GM19238 (cell line): ENCODE results near the gene COL26A1.
"Not testable (repeated sequence)": the region's sequence is repeated elsewhere in the genome, so short reads cannot be mapped to it uniquely, and the experiment has no call there.

Experiments
- DNase-seq: peaks from one replicate; pipeline ENCODE4 v3.0.0; 2011; ENCODE audit warnings: low spot score; ENCODE audit not compliant: insufficient read length

Gene COL26A1

DNA sequence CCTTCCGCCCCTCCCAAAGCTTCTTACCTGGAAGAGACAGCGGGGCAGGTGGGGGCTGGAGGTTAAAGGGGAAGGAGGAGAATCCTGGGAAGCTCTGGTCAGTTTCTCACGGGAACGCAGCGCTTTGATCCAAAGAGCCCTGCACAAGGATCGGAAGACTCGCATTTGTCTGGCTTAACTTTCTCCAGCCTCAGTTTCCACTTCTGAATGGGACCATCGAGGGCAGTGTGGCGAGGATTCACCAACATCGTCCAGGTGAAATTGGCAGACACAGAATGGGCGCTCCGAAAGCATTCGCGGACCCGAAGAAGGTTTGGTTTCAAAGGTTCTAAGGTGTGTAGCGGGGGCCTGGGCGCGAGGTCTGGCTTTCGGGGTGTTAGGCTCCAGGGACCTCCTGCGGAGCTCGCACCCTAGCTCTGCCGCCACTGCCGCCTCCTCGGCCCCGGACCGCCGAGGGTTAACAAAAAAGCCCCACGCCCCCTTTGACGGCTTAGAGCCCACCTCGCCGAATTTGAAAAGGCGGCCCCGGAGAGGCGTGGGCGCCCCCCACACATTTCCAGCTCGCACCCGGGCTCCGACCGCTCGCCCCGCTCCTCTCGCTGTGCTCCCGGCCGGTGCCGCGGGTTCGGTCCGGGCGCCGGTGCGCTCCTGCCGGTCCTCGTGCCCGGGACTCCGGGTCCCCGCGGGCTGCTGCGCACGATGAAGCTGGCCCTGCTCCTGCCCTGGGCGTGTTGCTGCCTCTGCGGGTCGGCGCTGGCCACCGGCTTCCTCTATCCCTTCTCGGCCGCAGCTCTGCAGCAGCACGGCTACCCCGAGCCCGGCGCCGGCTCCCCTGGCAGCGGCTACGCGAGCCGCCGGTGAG is at the start of gene COL26A1:
Gene COL26A1 (plus strand): TSS at position 542 of the 862 bp plus-strand sequence. CDS start 158 bp downstream, at position 700.
- no peak for DNase-seq

DNA sequence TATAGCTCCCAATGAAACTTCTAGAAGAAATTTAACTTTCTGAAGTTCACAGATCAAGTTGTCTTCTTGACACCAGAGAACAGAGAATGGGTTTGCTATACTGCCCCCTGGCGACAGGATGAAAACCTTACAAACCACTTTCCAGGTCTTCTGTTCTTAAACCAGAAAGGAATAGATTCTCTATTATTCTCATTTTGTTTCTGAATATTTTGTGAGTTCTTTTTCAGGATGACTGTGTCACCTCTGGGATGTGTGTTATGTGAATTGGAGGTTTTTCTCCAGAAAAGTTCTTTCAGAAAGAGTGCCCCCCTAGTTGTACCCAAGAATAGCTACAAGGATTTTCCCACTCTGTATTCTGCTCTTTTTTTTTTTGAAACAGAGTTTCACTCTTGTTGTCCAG is 47.3 kb upstream of the COL26A1 start:
- peak; percentile 26 for DNase-seq

DNA sequence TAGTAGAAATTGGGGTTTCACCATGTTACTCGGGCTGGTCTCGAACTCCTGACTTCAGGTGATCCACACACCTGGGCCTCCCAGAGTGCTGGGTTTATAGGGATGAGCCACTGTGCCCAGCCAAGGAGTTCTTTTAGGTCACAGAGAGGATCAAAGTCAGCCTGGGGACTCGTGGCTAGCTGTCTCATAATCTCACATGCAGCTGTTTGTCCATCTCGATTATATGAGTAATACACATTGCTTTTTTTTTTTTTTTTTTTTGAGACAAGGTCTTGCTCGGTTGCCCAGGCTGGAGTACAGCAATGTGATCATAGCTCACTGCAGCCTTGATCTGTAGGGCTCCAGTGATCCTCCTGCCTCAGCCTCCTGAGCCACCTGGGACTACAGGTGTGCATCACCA is 43.3 kb upstream of the COL26A1 start:
- no peak for DNase-seq

DNA sequence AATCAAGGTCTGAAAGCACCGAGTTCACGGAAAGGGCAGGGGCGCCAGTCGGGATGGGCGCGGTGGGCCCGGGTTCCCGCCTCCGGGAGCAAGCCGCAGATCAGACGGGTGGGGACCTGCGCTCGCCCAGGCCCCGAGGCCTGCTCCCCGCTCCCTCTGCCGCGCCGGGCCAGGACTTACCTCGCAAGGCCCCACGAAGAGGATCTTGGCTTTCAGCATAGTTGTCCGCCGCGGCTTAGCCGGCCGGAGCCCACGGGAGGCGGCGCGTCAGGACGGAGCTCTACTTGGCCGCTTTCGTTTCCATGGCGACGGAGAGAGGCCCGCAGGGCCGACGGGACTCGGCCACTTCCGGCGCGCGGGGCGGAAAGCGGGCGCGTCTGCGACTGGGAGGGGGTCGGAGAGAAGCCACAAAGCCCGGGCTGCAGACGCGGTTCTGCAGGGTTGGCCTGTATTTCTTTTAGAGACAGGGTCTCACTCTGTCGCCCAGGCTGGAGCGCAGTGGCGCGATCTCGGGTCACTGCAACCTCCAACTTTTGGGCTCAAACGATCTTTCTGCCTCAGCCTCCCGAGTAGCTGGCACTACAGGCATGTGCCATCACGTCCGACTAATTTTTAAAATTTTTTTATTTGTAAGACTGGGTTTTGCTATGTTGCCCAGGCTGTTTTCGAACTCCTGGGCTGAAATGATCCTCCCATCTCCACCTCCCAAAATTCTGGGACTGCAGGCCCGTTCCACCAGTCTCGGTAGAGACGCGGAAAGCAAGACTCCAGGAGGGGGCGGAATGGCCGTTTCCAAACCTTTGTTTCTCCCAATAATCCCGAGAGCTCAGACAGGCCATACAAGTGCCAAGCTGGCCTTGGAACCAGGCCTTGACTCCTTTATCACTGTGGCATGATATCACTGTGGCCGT is 40.9 kb upstream of the COL26A1 start, which contains the start of gene IFT22:
Gene IFT22 (minus strand): TSS at position 322 of the 911 bp plus-strand sequence. CDS start 103 bp downstream, at position 219.
- DNase-seq: peak; percentile 95

DNA sequence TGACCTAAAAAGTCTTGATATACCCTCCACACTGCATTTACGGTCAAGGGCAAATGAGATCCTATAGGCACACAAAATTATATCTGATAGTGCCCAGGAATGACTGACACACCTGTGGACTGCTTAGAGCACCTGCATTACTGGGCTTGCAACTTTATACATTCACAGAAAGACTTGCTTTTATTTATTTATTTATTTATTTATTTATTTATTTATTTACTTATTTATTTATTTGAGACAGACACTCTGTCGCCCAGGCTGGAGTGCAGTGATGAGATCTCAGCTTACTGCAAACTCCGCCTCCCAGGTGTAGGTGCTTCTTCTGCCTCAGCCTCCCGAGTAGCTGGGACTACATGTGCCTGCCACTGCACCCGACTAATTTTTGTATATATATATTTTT is 34.5 kb upstream of the COL26A1 start:
- DNase-seq: no peak

DNA sequence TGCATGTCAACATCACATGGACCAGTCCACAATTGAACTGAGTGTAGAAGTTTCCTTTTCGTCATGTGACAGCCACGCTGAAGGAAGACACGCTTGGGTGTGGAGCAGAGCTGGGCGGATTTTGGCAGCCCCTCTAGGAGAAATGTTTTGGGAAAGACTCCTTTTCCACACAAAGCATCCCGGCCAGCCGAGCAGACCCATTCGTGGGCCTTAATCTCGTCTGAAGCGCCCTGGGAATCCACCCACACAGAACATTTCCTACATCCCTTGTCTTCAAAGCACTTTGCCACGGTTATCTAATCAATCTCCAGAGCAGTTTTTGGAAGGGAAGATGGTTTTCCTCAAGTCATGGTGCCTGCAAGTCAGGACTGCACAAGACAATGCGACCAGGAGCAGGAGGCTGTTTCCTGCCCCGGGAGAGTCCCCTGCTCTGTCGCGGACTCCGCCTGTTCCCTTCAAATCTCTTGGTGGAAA is 32.6 kb upstream of the COL26A1 start:
- no peak for DNase-seq

DNA sequence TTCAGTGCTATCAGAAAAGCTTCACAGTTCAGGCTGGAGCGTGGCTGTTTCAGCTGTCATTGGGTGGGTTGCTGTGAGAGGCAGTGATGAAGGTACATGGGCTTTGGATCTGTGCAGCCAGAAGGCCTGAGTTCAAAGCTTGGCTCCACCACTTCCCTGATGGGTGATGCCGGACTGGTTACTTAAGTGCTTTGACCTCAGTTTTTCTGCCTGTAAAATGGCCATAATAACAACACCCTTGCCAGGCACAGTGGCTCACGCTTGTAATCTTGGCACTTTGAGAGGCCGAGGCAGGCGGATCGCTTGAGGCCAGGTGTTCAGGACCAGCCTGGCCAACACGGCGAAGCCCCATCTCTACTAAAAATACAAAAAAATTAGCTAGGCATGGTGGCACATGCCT is 30.6 kb upstream of the COL26A1 start:
- DNase-seq: no peak

DNA sequence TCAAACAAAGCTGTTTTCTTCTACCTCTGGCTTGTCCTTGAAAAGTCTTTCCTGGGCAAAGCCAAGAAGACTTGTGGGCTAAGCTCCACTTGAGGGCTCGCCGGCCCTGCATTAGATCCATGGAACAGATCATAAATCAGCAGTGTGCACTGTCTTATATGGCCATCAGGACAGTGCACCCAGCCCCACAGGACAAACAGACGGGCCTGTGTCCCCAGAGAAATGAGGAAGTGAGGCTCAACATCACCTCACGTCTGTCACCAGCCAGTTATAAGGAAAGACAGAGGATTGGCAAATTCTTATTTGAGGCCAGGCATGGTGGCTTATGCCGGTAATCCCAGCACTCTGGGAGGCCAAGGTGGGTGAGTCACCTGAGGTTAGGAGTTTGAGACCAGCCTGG is 28.8 kb upstream of the COL26A1 start:
- DNase-seq: no peak

DNA sequence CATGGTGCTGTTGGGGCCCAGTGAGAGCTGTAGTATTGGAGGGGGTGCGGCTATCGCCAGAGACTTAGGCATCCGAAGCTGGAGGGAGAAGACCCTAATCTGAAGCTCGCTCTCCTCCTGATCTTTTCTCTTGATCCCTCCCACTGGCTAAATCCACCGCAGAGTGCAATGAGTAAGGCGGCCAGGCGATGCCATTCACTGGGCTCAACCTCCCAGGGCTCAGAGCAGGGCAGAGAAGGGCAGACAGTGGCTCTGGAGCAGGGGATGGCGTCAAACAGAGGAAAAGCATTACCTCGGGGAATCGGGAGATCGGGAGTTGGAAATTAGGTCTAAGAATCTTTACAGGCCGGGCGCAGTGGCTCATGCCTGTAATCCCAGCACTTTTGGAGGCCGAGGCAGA is 22.3 kb upstream of the COL26A1 start:
- no peak for DNase-seq

DNA sequence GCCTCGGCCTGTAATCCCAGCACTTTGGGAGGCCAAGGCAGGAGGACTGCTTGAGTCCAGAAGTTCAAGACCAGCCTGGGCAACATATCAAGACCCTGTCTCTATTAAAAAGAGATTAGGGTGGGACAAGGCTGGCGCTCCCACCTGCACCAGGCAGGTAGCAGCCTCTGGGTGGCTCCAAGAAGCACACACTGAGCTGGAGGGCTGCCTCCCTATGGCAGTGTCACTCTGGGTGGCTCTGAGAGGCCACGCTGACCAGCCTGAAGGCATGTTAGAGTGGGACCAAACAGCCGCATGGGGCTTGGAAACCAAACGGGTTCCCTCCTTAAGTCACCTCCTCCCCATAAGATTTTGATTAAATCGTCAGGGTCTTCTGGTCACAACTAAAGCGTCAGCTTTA is 19.8 kb upstream of the COL26A1 start:
- no peak for DNase-seq

DNA sequence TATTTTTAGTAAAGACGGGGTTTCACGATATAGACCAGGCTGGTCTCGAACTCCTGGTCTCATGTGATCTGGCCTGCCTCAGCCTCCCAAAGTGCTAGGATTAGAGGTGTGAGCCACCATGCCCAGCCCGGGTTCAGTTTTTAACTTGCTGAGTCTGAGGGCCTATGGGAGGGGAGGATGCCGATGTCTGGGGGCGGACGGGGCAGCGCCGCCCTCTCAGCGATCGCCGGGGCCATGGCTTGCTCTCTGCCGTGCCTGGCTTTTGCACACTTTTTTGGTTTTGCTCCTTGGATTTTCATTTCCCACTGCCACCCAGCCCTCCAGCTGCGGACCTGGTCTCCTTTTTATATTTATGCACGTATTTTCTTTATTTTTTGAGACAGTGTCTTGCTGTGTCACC is 15.2 kb upstream of the COL26A1 start:
- no peak for DNase-seq

DNA sequence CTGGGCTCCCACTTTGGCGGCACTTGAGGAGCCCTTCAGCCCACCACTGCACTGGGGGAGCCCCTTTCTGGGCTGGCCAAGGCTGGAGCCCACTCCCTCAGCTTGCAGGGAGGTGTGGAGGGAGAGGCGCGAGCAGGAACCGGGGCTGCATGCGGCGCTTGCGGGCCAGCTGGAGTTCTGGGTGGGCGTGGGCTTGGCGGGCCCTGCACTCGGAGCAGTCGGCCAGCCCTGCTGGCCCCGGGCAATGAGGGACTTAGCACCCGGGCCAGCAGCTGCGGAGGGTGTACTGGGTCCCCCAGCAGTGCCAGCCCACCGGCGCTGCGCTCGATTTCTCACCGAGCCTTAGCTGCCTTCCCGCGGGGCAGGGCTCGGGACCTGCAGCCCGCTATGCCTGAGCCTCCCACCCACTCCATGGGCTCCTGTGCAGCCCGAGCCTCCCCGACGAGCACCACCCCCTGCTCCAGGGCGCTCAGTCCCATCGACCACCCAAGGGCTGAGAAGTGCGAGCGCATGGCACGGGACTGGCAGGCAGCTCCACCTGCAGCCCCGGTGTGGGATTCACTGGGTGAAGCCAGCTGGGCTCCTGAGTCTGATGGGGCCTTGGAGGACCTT is 14.1 kb upstream of the COL26A1 start:
- not testable (repeated sequence) for DNase-seq

DNA sequence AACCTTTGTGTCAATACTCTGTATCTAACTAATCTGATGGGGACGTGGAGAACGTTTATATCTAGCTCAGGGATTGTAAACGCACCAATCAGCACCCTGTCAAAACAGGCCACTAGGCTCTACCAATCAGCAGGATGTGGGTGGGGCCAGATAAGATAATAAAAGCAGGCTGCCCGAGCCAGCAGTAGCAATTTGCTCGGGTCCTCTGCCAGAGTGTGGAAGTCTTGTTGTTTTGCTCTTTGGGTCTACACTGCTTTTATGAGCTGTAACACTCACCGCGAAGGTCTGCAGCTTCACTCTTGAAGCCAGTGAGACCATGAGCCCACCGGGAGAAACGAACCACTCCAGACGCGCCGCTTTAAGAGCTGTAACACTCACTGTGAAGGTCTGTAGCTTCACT is 13.4 kb upstream of the COL26A1 start:
- DNase-seq: not testable (repeated sequence)

DNA sequence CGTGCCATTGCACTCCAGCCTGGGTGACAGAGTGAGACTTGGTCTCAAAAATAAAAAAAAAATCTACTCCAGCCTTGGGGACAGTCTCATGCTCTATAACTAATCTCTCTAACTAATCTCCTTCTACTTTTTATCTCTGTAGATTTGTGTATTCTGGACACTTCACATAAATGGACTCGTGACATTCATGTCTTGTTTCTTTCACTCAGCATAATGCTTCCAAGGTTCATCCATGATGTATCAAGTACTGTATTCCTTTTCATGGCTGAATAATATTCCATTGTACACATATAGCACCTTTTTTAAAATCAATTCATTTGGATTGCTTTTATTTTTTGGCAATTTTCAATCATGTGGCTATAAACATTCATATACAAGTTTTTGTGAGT is 9.8 kb upstream of the COL26A1 start:
- DNase-seq: no peak

DNA sequence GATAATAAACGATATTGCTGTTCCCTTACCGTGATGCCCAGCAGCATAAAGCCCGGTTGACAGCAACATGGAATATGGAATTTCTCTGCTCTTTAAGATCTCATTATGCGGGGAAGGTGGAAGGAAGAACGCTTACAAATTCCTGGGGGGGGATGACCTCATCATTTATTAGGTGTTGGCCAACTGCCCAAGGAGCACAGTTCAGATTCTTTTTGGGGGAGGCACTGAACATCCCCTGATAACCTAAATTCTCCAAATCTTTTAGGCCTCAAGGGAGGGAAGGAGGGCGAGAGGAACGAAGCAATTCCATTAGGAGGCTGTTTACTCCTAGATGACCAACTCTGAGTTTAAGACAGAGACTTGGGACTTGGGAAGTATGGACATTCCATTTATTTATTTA is 5.2 kb upstream of the COL26A1 start:
- no peak for DNase-seq

DNA sequence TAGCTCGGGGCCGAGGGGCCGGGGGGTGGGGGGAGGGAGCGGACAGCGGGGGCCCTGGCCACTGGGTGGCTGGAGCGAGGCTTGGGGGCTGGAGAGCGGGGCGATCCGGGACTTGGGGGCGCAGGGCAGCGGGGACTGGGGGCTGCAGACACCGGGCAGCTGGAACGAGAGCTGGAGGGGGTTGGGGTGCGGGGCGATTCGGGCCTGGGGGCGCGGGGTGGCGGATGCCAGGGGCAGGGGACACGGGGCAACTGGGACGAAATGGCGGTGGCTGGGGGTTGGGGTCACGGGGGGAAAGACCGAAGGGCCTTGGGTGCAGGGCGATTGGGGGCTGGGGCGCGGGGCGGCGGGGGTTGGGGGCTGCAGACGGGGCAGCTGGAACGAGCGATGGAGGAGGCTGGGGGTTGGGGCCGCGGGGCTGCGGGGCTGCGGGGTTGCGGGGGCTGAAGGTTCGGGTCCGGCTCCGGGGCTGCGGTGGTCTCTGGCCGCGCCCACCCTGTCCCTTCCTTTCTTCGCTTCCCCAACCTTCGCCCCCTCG is 590 bp downstream of the COL26A1 start:
- DNase-seq: no peak

DNA sequence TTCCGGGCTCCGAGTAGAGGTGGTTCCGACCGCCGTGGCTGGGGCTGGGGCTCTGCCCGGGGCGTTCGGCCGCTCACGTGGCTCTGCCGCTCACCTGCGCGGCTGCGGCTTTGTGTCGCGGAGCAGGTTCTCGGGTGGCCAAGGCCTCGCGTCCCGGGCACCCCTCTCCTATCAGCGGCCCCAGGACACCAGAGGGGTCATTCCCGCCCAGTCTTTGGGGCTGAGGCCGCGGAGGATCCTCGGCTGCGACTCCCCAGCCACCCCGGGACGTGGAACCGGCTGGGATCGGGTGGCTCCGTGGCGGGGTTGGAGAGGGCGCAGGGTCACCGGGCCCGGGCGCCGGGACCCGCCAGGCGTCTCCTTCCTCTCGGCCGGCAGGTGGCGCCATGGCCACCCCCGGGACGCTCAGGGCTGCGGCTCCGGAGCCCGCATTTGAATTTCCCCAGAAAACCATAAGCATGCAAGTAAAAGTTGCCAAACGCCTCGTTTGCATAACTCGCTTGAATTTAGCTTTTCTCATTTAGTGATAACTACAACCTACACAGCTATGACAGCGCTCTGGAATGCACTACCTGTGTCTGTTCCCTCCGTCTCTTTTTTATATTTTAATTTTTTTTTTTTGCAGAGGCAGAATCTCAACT is 1.2 kb downstream of the COL26A1 start:
- peak; percentile 69 for DNase-seq

DNA sequence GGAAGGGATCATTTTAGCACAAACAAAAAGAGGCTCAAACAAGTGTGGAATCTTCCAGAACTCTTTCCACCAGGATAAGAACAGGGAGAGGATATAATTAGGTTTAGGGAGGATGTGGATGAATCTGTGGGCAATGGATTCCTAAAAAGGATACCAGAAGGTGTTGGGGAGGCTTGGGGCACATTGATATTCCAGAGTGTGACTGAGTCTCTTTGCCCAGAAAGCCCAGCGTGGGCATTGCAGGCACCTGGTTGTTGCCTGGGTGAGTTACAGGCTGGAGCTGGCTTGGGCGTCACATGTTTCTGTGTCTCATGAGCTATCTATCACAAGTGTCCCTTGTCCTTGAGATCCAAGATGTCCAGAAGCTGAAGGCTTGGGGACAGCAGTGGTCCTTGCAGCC is 3.3 kb downstream of the COL26A1 start:
- no peak for DNase-seq

DNA sequence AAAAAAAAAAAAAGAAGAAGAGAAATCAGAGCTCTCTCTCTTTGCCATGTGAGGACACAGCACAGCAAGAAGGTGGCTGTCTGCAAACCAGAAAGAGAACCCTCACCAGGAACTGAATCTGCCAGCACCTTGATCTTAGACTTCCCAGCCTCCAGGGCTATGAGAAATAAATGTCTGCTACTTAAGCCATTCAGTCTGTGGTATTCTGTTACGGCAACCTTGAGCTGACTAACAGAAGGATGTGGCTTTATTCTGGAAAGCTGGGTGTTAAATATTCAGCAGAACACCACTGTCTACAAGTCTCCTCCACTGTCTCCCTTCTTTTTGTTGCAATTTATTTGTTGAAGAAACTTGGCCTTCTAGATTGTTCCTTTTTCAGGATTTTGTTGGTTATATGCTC is 5.0 kb downstream of the COL26A1 start:
- DNase-seq: no peak

DNA sequence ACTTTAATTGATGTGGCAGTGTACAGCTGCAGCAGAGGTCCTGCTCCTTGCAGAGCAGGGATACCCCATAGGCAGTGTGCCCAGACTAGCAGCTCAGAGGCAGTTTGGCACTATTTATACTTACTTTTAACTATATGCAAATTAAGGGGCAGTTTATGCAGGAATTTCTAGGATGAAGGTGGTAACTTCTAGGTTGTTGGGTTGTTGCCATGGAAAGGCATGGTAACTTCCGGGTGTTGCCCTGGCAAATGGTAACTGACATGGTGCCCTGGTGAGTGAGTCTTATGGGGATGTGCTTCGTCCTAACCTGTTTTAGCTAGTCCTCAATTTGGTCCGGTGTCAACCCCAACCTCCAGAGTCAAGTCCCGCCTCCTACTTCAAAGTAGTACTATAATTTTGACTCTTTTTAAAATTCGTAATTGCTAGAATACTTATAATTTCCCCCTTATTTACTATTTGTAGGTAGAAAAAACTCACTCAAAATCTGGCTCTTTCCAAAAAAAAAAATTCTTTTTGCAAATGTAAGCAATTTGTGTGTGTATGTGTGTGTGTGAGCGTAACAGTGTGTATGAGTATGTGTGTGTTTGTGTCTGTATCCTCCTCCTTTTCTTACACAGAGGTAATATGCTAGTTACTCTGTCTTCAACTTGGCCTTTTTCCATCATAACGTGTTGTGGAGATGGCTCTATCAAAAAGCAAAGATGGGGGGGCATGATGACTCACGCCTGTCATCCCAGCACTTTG is 5.9 kb downstream of the COL26A1 start:
- no peak for DNase-seq
